ENCODE results near the gene CDKN2B-AS1. TPM values are rescaled to one million over a fixed set of nuclear protein-coding genes. Genes with fewer than 3 reads are reported as not detected.

Gene CDKN2B-AS1
- total and polyA plus RNA-seq, 2 experiments from 2014 or later = 0.61 to 4.1 TPM

DNA sequence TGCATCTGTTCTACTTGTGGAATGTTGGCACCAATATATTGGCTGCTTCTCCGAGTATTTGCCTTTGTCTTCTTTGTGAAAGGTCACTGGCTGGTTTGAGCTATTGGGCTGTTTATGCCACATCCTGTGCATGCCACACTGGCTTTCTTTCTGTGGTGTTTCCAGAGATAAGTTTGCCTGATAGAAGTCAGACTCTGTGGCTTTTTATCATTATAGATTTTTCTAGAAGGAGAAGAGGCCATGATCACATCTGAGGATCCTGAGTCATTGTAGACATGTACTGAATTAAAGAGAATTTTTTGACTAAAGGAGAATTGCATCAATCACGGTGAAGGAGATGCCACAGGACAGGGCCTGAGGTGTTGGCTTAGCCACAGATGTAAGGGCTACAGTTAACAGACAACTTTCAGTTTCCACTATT lies 41.0 kb downstream of the CDKN2B-AS1 start:
- Histone ChIP-seq H3K9me2 (ENCODE audit: insufficient read depth) (no peaks in the 10 kb centered on the region), H3K27ac (no peak overlapping the region), H3K9me3 (ENCODE audit: low read depth) (no peaks in the 10 kb centered on the region), H3K4me2 (ENCODE audit: unreplicated experiment) (no peak overlapping the region), H3K4me3 (no peak overlapping the region), H3K36me3 (ENCODE audit: low read depth) (no peaks in the 10 kb centered on the region), H3K4me1 (ENCODE audit: insufficient read depth) (peaks cover 36% of the 10 kb centered on the region), H2AFZ (no peak overlapping the region), H3K9ac (no peak overlapping the region), H3F3A (ENCODE audit: insufficient read depth) (peaks cover 15% of the 10 kb centered on the region), H3K79me2 (ENCODE audit: insufficient read depth) (no peaks in the 10 kb centered on the region), H4K20me1 (ENCODE audit: insufficient read depth) (no peaks in the 10 kb centered on the region), H3K27me3 (replicated peaks; ENCODE audit: insufficient read depth) (no peaks in the 10 kb centered on the region)
- DNase-seq = peak; percentile 12
- in situ Hi-C loops (cut with MboI) = no loop called here
- TF ChIP-seq EZH2phosphoT487 (IDR thresholded peaks at IDR 0.05; ENCODE audit: insufficient read depth, low read depth) (no peak), EZH2 (IDR thresholded peaks at IDR 0.05; ENCODE audit: insufficient read depth, poor library complexity, severe bottlenecking) (no peak)
- WGBS, 2 experiments (ENCODE audit: low coverage in 1 of 2, low lambda C conversion rate in 2 of 2, missing lambda C conversion rate in 2 of 2) = 68 to 84% methylated on average over 2 of the region's 2 CpGs

DNA sequence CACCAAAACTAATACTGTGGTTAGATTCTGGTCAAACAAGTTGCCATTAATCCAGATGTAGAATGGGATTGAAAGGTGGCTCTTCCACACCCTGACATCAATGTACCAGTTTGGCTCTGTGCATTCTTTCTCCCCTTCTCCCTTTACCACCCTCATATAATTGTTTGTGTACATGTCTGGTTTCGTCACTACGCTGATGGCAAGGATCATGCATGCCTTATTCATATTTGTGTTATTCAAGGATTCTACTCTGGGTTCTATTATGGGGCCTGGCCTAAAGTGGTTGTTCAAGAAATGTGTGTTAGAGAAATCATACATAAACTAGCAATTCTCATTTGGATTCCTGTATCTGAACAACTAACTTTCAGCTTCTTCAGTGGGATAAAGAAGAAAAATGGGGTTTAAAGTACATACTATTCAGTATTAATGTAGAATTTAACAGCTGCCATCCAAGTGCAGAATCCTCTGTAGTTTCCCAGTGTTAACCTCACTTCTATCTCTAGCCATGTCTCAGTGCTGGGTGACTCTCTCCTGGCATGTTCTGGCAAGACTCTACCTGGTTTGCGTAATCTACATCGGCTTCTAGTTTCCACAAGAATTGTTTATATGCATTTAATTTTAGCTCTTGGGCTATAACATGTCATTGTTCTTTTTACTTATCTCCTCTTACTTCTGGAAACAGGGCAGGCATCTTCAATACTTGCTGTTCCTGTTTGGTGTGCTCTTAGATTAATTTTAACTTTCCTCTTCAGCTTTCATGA lies 42.5 kb downstream of the CDKN2B-AS1 start:
- Histone ChIP-seq H3F3A (ENCODE audit: insufficient read depth) (peaks cover 23% of the 10 kb centered on the region), H3K27me3 (replicated peaks; ENCODE audit: insufficient read depth) (no peaks in the 10 kb centered on the region), H3K9me2 (ENCODE audit: insufficient read depth) (no peaks in the 10 kb centered on the region), H3K4me2 (ENCODE audit: unreplicated experiment) (no peak overlapping the region), H4K20me1 (ENCODE audit: insufficient read depth) (no peaks in the 10 kb centered on the region), H3K27ac (no peak overlapping the region), H3K36me3 (ENCODE audit: low read depth) (no peaks in the 10 kb centered on the region), H3K4me3 (no peak overlapping the region), H3K9ac (no peak overlapping the region), H3K9me3 (ENCODE audit: low read depth) (no peaks in the 10 kb centered on the region), H3K4me1 (ENCODE audit: insufficient read depth) (peaks cover 46% of the 10 kb centered on the region), H2AFZ (no peak overlapping the region; the same call in 1 of the 2 replicates), H3K79me2 (ENCODE audit: insufficient read depth) (no peaks in the 10 kb centered on the region)
- in situ Hi-C loops (cut with MboI) = no loop called here
- peak; percentile 40 for DNase-seq
- TF ChIP-seq EZH2 (IDR thresholded peaks at IDR 0.05; ENCODE audit: insufficient read depth, poor library complexity, severe bottlenecking) (no peak), EZH2phosphoT487 (IDR thresholded peaks at IDR 0.05; ENCODE audit: insufficient read depth, low read depth) (no peak)
- WGBS, 2 experiments (ENCODE audit: low coverage in 1 of 2, low lambda C conversion rate in 2 of 2, missing lambda C conversion rate in 2 of 2) = 80 to 85% methylated on average over 4 of the region's 4 CpGs

DNA sequence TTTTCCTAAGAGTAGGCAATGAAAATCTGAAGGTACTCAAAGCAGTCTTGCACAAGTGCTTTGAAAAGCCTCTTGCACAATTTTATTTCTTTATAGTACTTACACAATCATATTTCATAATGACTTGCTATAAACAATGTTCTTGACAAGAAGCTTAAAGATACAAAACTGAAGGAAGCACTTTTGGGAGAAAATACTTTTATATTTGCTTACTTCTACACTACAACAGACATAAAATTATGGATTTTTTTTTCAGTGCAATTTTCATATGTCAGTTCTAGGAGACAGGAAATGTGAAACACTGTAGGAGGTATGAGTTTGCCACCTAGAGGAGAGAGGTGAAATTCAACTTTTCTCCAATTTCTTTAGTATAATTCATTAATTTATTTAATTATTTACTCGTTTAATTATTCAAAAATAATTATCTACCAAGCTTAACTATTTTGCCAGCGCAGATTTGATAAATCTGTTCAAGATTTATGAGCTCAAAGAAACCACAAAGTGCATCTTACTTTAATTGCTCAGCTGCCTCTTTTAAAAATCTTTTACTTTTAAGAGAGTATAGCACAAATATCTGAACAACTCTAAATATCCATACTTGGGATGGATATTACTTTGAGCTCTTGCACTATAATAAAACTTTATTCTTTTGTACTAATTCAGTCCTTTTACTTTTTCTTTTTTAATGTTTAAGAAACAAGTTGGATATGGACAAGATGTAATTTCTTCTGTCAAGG lies 43.5 kb downstream of the CDKN2B-AS1 start:
- peaks cover 28% of the 10 kb centered on the region for H3F3A ChIP-seq (ENCODE audit: insufficient read depth)
- WGBS, 2 experiments (ENCODE audit: low coverage in 1 of 2, low lambda C conversion rate in 2 of 2, missing lambda C conversion rate in 2 of 2) = 17 to 29% methylated on average over 2 of the region's 2 CpGs
- TF ChIP-seq EZH2phosphoT487 (IDR thresholded peaks at IDR 0.05; ENCODE audit: insufficient read depth, low read depth) (no peak), EZH2 (IDR thresholded peaks at IDR 0.05; ENCODE audit: insufficient read depth, poor library complexity, severe bottlenecking) (no peak)
- no peaks in the 10 kb centered on the region for H3K36me3 ChIP-seq (ENCODE audit: low read depth)
- no peak overlapping the region for H2AFZ ChIP-seq
- in situ Hi-C loops (cut with MboI) = no loop called here
- H3K9ac ChIP-seq = no peak overlapping the region
- H3K4me1 ChIP-seq (ENCODE audit: insufficient read depth) = peaks cover 51% of the 10 kb centered on the region
- no peak overlapping the region for H3K4me3 ChIP-seq
- peak; percentile 71 for DNase-seq
- no peaks in the 10 kb centered on the region for H3K27me3 ChIP-seq (replicated peaks; ENCODE audit: insufficient read depth)
- peak overlapping the region; percentile 10 for H3K4me2 ChIP-seq (ENCODE audit: unreplicated experiment)
- no peaks in the 10 kb centered on the region for H4K20me1 ChIP-seq (ENCODE audit: insufficient read depth)
- H3K79me2 ChIP-seq (ENCODE audit: insufficient read depth) = no peaks in the 10 kb centered on the region
- H3K27ac ChIP-seq = no peak overlapping the region
- H3K9me2 ChIP-seq (ENCODE audit: insufficient read depth) = no peaks in the 10 kb centered on the region
- H3K9me3 ChIP-seq (ENCODE audit: low read depth) = no peaks in the 10 kb centered on the region

DNA sequence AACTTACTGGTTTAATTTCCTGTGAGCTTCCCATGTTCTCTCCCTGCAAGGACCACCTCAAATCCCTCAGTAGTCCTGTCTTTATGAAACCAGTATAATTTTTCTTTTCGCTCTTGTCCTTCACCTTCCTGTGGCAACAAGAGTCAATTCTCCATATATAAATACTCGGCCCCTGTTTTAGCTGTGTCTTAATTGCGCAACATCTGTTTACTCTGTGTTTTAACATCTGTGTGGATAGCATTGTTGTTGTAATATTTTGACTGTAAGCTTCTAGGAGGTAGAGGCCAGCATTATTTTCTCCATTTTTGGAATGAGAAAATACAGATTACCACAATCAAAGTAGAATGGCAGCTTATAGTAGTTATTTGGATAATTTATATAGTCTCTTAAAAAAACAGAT lies 44.7 kb downstream of the CDKN2B-AS1 start:
- Histone ChIP-seq H2AFZ (no peak overlapping the region), H3K27ac (no peak overlapping the region), H3K36me3 (ENCODE audit: low read depth) (no peaks in the 10 kb centered on the region), H3K9ac (no peak overlapping the region), H3K4me3 (no peak overlapping the region), H3K4me1 (ENCODE audit: insufficient read depth) (peaks cover 56% of the 10 kb centered on the region), H3K9me2 (ENCODE audit: insufficient read depth) (no peaks in the 10 kb centered on the region), H4K20me1 (ENCODE audit: insufficient read depth) (no peaks in the 10 kb centered on the region), H3K4me2 (ENCODE audit: unreplicated experiment) (no peak overlapping the region), H3F3A (ENCODE audit: insufficient read depth) (peaks cover 28% of the 10 kb centered on the region), H3K79me2 (ENCODE audit: insufficient read depth) (no peaks in the 10 kb centered on the region), H3K9me3 (ENCODE audit: low read depth) (no peaks in the 10 kb centered on the region), H3K27me3 (replicated peaks; ENCODE audit: insufficient read depth) (no peaks in the 10 kb centered on the region)
- TF ChIP-seq EZH2phosphoT487 (IDR thresholded peaks at IDR 0.05; ENCODE audit: insufficient read depth, low read depth) (no peak), EZH2 (IDR thresholded peaks at IDR 0.05; ENCODE audit: insufficient read depth, poor library complexity, severe bottlenecking) (no peak)
- in situ Hi-C loops (cut with MboI) = no loop called here
- 94 to 96% methylated on average over 3 of the region's 3 CpGs for WGBS, 2 experiments (ENCODE audit: low coverage in 1 of 2, low lambda C conversion rate in 2 of 2, missing lambda C conversion rate in 2 of 2)
- no peak for DNase-seq

Data from GM23248 (cell line).